Endothelial cell of umbilical vein (primary cell): ENCODE results near the gene ZSWIM7. TPM values are rescaled to one million over a fixed set of nuclear protein-coding genes. Genes with fewer than 3 reads are reported as not detected.

ENCODE experiments used
- BruUV-seq: library from RNA; stranded (reverse); fragments of 400-500 nt; replicated peaks from 2 replicates; lab custom pipeline; 2021; lab: Mats Ljungman, UMichigan
- CTCF ChIA-PET: fragments of 300-600, 350-600 bp; sonication (Branson Sonifier 250); formaldehyde crosslinking; loops from one replicate; lab custom pipeline; 2021; ENCODE audit warnings: antibody characterized with exemption, inconsistent platforms; lab: Charles Lee
- POLR2A ChIA-PET: fragments of 300-600, 350-600 bp; sonication (Branson Sonifier 250); formaldehyde crosslinking; loops from one replicate; lab custom pipeline; 2021; ENCODE audit warnings: antibody characterized with exemption, inconsistent platforms; lab: Charles Lee
- DNase-seq: peaks from one replicate; pipeline ENCODE4 v3.0.0-alpha.2; 2011; ENCODE audit warnings: low read depth, low spot score
- FAIRE-seq: peaks from 2 replicates; lab custom pipeline; 2011; peaks lifted over from hg19 to GRCh38; lab: Jason Lieb, UNC
- H2AFZ ChIP-seq: 2 replicates; pipeline ENCODE4 v1.6.0; 2012; ENCODE audit warnings: low read depth, low read length, control low read depth, inconsistent platforms
- H3K27ac ChIP-seq: 2 replicates; pipeline ENCODE4 v1.5.1; 2011; ENCODE audit warnings: low read depth, mild to moderate bottlenecking, control low read depth, low read length, moderate library complexity; ENCODE audit not compliant: insufficient read depth
- H3K27me3 ChIP-seq, 2 experiments: 2 replicates each; pipeline versions ENCODE4 v1.6.0 to v1.6.1; 2011; ENCODE audit warnings: low read length in 2 of 2, mixed read lengths in 1 of 2; ENCODE audit not compliant: control insufficient read depth in 2 of 2, insufficient read depth in 2 of 2
- H3K36me3 ChIP-seq, 2 experiments: 2 replicates in 1 of 2; 3 replicates in 1 of 2; pipeline ENCODE4 v1.5.1; 2011; ENCODE audit warnings: low read length in 2 of 2, mild to moderate bottlenecking in 1 of 2, moderate library complexity in 1 of 2; ENCODE audit not compliant: control insufficient read depth in 2 of 2, insufficient read depth in 2 of 2; ENCODE audit errors: extremely low read depth in 1 of 2
- H3K4me1 ChIP-seq: 3 replicates; pipeline ENCODE4 v1.5.1; 2011; ENCODE audit warnings: mild to moderate bottlenecking, low read length; ENCODE audit not compliant: control insufficient read depth, insufficient read depth; ENCODE audit errors: extremely low read depth
- H3K4me2 ChIP-seq: 2 replicates; pipeline ENCODE4 v1.6.1; 2011; ENCODE audit warnings: low read length, control low read depth, mixed read lengths; ENCODE audit not compliant: insufficient read depth
- H3K4me3 ChIP-seq, 3 experiments: fragments of 200-600 bp in 1 of 3; sonication (generic), shearing (Covaris generic) in 1 of 3; replicated peaks in 1 of 3; 2 replicates each; pipeline ENCODE4 v1.5.1; 2011 to 2016; ENCODE audit warnings: control low read depth in 3 of 3, low read length in 3 of 3, mild to moderate bottlenecking in 2 of 3, inconsistent platforms in 1 of 3, low read depth in 1 of 3, moderate library complexity in 1 of 3; ENCODE audit not compliant: insufficient read depth in 1 of 3
- H3K79me2 ChIP-seq: 2 replicates; pipeline ENCODE4 v1.6.0; 2012; ENCODE audit warnings: low read length, inconsistent platforms; ENCODE audit not compliant: control insufficient read depth, insufficient read depth
- H3K9ac ChIP-seq: replicated peaks from 2 replicates; pipeline ENCODE3; 2011; ENCODE audit warnings: low read length, control low read depth; ENCODE audit not compliant: insufficient read depth; ENCODE audit errors: extremely low read depth
- H3K9me1 ChIP-seq: replicated peaks from 3 replicates; pipeline ENCODE4 v1.6.0; 2011; ENCODE audit warnings: mild to moderate bottlenecking, low read length; ENCODE audit not compliant: control insufficient read depth, insufficient read depth; ENCODE audit errors: extremely low read depth
- H3K9me3 ChIP-seq: replicated peaks from 2 replicates; pipeline ENCODE4 v1.5.1; 2012; ENCODE audit warnings: low read length, inconsistent platforms; ENCODE audit not compliant: control insufficient read depth, insufficient read depth
- H4K20me1 ChIP-seq: replicated peaks from 2 replicates; pipeline ENCODE3; 2011; ENCODE audit warnings: mild to moderate bottlenecking, low read length; ENCODE audit not compliant: control insufficient read depth, insufficient read depth; ENCODE audit errors: extremely low read depth
- CTCF ChIP-seq, 2 donors: IDR thresholded peaks; 1 replicate in 1 of 2; 2 replicates in 1 of 2; pipeline ENCODE4 v1.5.1; 2011; ENCODE audit warnings: low read length in 2 of 2, mild to moderate bottlenecking in 2 of 2, moderate library complexity in 2 of 2, control low read depth in 1 of 2, inconsistent platforms in 1 of 2, low read depth in 1 of 2; ENCODE audit not compliant: insufficient read depth in 1 of 2; ENCODE audit errors: extremely low read depth in 1 of 2
- EZH2 ChIP-seq: IDR thresholded peaks from 2 replicates; pipeline ENCODE4 v1.6.1; 2012; ENCODE audit warnings: borderline replicate concordance, low read depth, mild to moderate bottlenecking, moderate library complexity, low read length, inconsistent platforms; ENCODE audit not compliant: severe bottlenecking
- FOS ChIP-seq: IDR thresholded peaks from 2 replicates; pipeline ENCODE4 v1.6.1; 2011; ENCODE audit warnings: mild to moderate bottlenecking, low read length, moderate library complexity, borderline replicate concordance; ENCODE audit not compliant: insufficient read depth
- GATA2 ChIP-seq: IDR thresholded peaks from 2 replicates; pipeline ENCODE4 v1.7.0; 2011; ENCODE audit warnings: low read depth, mild to moderate bottlenecking, moderate library complexity, mixed read lengths, low read length; ENCODE audit not compliant: insufficient read length, insufficient read depth
- JUN ChIP-seq: IDR thresholded peaks from 2 replicates; pipeline ENCODE4 v1.6.1; 2011; ENCODE audit warnings: borderline replicate concordance, low read depth; ENCODE audit not compliant: insufficient read length, insufficient read depth
- MAX ChIP-seq: IDR thresholded peaks from 2 replicates; pipeline ENCODE4 v1.6.1; 2011; ENCODE audit not compliant: insufficient read depth, insufficient read length
- MYC ChIP-seq: IDR thresholded peaks from one replicate; pipeline ENCODE4 v1.6.1; 2011; ENCODE audit warnings: mild to moderate bottlenecking, low read depth, low read length
- POLR2A ChIP-seq: IDR thresholded peaks from 2 replicates; pipeline ENCODE4 v1.6.1; 2012; ENCODE audit warnings: low read depth, mild to moderate bottlenecking, control low read depth, low read length
- POLR2AphosphoS5 ChIP-seq: IDR thresholded peaks from 2 replicates; pipeline ENCODE4 v1.6.1; 2012; ENCODE audit warnings: low read depth, mild to moderate bottlenecking, control low read depth, low read length, moderate library complexity; ENCODE audit not compliant: insufficient read depth
- dilution Hi-C: fragments of 300-500 bp; cut with MboI; formaldehyde crosslinking; loops from one replicate; pipeline ENCODE4 v1.15.0; 2019; ENCODE audit warnings: low sequenced_read_pairs; ENCODE audit not compliant: extremely low pct_ligation_motif_present
- intact Hi-C: fragments of 100-400 bp; cut with micrococcal nuclease; formaldehyde crosslinking; loops from one replicate; pipeline ENCODE4 v1.10.0; 2022
- polyA plus RNA-seq, 4 experiments: library from polyadenylated mRNA; depleted of rRNA in 3 of 4; stranded (reverse) in 3 of 4; unstranded in 1 of 4; fragments of >200 nt; gene quantifications; 2 replicates each; pipeline versions ENCODE4 v1.2.1 to v1.2.3, GENCODE V29; 2011 to 2012; ENCODE audit warnings: missing spikeins in 1 of 4
- total RNA-seq: library from RNA; stranded (reverse); gene quantifications from 2 replicates; pipeline ENCODE4 v1.2.3, GENCODE V29; 2021

The ZSWIM7 gene
- total and polyA plus RNA-seq, 2 donors (not counting 3 experiments of a cell fraction or from before 2014, with no cell fraction given), result 18.0 to 33.8 TPM

- H3K79me2 ChIP-seq, result peaks cover 2% of the 10 kb centered on the region
- ChIA-PET POLR2A (no interaction called here), CTCF (interaction anchor here (0.7 kb wide), 1 partner anchor 27 kb away, joined by 3 read pairs; no protein-coding TSS in a partner anchor)
- H3K27me3 ChIP-seq, result no peaks in the 10 kb centered on the region
- no peak overlapping the region for H2AFZ ChIP-seq
- H3K36me3 ChIP-seq, result peaks cover 22 to 28% of the 10 kb centered on the region in 2 experiments
- no peak for FAIRE-seq
- no peak overlapping the region for H3K4me3 ChIP-seq
- dilution Hi-C loops, result no loop called here
- no TSS peak for BruUV-seq
- no peaks in the 10 kb centered on the region for H3K9me1 ChIP-seq
- H3K9me3 ChIP-seq, result no peaks in the 10 kb centered on the region
- no peak overlapping the region for H3K4me2 ChIP-seq
- H3K27ac ChIP-seq, result no peak overlapping the region
- no peak for TF ChIP-seq CTCF (IDR thresholded peaks at IDR 0.05; ENCODE audit: extremely low read depth in 1 of 2, insufficient read depth in 1 of 2, low read depth in 1 of 2, low read length in 2 of 2)
- TF ChIP-seq GATA2, result no peak
- TF ChIP-seq MYC, result no peak
- TF ChIP-seq MAX, result no peak
- no peak for TF ChIP-seq EZH2
- no peak for TF ChIP-seq POLR2A
- TF ChIP-seq JUN, result no peak
- TF ChIP-seq FOS, result no peak
- no peak for TF ChIP-seq POLR2AphosphoS5
- intact Hi-C loops, result no loop called here
- H3K4me1 ChIP-seq, result no peaks in the 10 kb centered on the region
- H3K9ac ChIP-seq, result no peak overlapping the region
- H4K20me1 ChIP-seq, result no peaks in the 10 kb centered on the region
- DNase-seq, result no peak
These were observed 45.0 kb upstream of the ZSWIM7 start for GRCh38 chr17:16044487-16044886.
